Activated CD4-positive, CD25-positive, alpha-beta regulatory T cell (primary cell): Measurements from ENCODE around the gene MAGIX.

Experiments
- DNase-seq, 4 experiments: peaks; one replicate each; lab custom pipeline; 2025; lab: John Stamatoyannopoulos, UW

The MAGIX gene

DNA sequence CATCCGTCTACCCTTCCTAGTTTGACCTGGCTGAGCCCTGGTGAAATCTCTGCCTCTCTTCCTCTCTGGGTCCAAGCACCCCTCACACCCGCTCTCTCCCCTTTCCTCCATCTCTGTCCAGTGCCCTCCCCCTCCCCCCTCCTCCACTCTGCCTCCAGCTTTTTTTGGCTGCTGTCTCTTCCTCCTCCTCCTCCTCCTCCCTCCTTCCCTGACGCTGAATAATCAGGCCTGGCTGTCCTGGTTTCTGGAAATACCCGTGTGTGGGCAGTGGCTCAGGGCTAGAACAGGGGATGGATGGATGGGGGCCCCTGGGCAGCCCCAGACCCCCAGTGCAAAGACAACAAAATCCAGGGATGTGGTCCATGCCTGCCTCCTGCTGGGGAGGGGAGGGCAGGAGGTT, 42.2 kb downstream of the MAGIX start:
- no peak for DNase-seq

DNA sequence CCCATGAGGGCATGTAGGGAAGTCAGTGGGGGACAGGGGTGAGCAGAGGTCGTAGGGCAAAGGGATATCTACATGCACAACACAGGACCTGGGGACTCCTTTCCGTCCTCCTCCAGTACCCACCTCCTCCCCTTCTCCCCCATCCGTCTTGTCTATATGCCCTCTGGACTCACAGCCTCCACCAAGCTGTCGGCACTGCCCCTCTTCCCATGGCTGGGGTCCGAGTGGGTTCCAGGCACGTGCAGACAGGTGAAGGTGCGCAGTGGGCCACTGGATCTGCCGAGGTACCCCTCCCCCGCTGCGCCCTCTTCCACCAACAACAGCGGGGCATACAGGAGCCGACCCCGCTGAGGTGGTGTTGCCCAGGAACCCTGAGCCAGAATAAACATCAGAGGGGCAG, 42.9 kb downstream of the MAGIX start:
- no peak for DNase-seq

DNA sequence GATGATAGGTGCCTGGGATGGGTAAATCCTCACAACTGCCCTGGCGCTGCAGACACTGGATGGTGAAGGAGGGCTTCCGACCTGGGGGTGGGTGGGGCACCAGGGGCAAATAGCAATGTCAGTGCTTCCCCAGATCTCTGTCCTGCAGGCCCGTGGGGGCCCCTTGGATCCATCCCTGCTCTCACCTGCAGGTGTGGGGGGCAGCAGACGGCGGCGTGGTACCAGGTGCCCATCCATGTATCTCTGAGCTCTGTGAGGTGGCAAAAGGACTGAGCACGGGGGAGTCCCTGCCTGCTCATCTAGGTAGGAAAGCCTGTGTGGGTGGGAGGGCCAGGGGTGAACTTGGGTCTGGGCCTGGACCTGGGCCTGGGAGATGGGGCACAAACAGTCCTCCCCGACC, 44.0 kb downstream of the MAGIX start:
- no peak for DNase-seq

DNA sequence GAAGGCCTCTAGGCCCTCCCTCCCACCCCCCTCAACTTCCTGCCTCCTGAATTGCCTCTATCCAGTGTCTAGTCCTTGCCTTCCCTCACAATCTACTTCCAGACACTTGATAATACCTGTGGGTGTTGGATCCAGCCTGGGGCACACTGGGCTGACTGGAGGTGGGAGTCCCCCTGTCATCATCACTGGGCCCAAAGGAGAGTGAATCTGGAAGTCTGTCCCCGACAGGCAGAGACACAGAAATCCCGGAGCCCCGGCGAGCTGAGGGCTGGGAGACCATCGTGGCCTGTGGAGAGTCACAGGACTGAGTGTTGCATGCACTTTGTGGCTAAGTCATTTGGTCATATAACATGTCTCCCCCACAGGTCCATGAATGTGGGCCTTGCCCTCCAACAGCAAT, 45.8 kb downstream of the MAGIX start:
- DNase-seq, result no peak

DNA sequence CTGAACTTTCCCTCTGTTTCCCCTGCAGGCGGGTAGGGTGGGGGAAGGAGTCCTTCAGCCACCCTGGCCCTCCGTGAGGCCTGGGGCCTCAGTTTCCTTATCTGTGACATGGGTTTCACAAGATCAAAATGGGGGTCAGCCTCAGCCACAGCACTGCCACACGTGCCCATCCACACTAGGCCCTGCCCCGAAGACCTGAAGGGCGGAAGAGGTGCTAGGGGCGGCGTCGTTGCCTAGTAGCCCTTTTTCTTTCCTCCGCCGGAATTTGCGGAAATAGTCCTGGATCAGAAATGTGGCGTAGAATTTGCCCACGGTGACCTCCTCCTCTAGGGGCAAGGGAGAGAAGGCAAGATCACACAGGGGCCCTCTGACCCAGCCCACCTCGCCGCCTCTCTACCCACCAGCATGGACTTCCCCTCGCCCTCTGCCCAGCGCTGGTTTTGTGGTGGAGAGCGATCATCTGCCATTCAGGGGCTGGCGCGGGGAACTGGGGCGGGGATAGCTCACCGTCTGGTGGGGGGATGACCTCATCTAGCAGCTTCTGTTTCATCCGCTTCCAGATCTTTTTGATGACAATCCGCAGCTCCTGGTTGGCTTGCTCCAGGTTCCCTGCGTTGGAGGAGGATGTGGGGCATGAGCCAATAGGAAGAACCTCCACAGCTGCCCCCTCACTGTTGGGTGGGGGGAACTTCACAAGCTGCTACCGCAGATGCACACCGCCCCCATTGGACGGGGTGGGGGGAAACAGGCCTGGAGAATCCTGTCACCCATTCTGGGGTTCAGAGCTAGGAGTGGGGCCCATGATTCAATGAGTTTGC, 47.1 kb downstream of the MAGIX start:
- DNase-seq, result no peak

DNA sequence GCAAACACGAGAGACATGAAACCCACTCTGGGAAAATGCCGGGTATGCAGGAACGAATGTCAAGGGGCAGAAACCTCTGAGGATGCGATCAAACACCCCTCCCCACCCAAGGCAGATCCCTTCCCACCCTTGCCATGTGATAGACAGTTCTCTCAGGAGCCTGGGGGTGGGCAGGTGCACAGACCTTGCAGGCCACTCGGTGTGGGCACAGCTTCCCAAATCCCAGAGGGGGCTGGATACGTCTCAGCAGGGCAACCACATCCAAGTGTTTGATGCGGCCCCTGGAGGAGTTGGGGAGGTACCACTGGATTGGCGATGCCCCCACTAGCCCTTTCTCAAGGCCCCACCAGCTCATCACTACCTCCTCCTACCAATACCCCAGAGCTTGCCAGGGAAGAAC, 47.8 kb downstream of the MAGIX start:
- no peak for DNase-seq

DNA sequence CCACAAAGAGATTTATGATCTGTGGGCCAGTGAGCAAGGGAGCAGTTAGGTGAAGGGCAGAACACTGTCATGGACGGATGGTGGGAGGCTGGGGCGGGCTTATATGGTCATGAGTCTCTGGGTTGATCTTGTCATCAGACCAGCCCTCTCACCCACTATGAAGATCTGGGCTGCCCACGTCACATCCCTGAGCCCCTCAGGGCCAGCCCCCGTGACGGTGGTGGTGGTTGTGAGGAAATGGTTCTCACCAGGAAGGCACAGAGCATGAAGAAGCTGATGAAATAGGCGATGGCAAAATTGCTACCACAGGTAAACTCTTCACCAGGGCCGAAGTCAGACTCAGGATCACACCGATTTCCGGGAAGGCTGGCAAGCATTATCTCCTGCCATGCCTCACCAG, 48.5 kb downstream of the MAGIX start:
- DNase-seq, result no peak

DNA sequence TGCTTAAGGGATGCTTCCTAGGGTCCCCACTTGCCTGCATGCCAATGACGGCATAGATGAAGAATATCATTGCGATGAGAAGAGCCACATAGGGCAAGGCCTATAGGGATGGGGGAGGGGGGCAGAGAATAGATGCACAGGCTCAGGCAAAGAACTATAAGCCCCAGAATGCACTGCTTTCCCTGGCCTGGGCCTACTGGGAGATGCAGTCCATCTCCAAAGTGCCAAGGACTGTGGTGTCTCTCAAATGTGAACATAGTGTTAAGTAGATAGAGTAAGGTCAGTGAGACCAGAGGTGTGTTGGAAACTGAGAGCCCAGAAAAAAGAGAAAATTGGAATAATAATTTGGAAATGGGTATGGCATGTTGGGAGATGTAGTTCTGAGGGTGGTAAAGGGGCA, 49.7 kb downstream of the MAGIX start:
- DNase-seq, result no peak

DNA sequence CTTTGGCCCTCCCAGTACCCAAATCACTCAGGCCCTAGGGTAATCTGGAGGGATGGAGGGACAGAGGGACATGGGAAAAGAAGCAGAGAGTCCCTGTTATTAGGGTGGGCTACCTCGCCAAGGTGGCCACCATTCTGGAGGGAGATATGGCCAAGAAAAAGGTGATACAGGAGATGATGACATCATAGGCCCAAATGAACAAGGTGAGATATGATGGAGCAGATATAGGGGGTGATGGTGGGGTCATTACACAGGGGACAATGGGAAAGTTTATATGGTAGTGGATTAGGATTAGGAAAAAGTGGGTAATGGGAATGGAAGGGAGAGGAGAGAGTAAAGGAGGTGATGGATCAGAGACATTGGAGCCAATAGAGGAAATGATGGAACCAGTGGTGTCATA, 50.3 kb downstream of the MAGIX start:
- no peak for DNase-seq

DNA sequence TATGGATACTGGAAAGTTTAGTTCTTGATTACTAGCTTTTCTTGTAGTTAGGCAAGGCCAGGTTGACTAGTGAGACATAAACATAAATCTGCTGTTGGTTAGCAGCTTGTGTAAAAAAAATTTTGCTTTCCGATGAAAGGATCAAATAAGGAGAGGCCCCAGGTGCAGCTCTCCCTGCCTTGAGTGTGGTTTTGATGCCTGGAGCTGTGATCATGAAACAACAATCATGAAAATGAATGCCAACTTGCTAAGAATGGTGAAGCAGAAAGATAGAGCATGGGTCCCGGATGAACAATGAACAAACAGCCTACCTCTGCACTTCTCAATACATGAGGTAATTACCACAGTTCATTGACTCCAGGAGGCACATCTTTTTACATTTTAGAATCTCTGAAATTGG, 51.9 kb downstream of the MAGIX start:
- DNase-seq, result no peak

DNA sequence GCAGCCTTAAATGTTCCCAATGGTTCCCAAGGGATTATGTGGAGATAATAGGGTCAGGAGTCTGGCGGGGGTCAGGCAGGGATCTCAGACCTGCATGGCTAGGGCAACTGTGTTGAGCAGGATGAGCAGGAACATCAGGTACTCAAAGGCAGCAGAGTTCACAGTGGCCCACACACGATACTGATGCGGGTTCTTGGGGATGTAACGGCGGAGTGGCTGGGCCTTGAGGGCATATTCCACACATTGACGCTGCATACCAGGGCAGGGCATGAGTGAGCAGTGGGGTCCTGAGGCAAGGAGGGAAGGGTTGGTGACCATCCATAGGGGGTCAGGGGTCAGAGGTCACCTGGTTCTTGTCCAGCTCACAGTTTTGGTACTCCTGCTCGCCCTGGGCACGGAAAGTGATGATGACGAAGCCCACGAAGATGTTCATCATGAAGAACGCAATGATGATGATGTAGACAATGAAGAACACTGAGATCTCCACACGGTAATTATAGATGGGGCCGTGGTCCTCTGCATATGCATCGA, 52.5 kb downstream of the MAGIX start:
- DNase-seq, result no peak
